Stimulated activated CD8-positive, alpha-beta memory T cell treated with anti-CD3 and anti-CD28 coated beads, Interleukin-15, amount 100 ng/mL, for 4 hours (primary cell): ENCODE measurements around the gene FKBP4.
A peak's percentile ranks its signal among the peaks of the same experiment; 100 is the strongest.

Experiments used
- DNase-seq, 2 donors: peaks; one replicate each; pipeline ENCODE4 v3.0.0-alpha.2; 2020; ENCODE audit warnings: low read depth in 2 of 2

FKBP4 gene

DNA sequence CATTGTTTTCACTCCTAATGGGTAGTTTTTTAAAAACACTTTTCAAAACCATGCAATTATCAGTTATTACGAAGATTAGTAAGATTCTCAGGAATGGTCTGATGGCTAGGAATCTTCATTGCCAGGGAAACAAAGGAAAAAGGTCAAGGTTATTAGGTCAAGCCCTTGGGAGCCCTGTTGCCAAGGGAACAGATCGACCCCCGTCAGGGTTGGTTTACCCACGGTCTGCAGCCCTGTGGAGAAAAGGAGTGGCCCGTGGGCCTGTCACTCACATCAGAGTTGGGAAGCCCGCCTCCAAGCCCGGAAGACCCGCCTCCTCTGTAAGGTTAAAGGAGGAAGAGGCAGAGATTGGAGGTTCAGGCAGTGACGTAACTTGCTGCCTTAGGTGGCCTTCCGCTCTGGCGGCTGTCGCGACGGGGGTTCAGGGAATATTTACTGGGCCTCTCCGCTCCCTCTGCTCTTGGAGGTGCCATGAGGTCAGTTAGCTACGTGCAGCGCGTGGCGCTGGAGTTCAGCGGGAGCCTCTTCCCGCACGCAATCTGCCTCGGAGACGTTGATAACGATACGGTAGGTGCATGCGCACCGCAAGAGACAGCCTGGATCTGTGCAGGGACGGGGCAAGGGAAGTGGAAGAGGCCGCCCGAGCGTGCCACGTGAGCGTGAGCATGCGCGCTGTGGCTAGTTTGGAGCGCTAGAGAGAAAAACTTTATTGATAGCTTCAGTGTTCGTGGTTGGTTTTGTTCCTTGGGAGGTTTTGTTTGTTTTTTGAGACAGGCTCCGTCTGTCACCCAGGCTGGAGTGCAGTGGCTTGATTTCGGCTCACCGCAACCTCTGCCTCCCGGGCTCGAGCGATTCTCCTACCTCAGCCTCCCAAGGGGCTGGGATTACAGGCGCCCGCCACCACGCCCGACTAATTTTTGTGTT is 17.8 kb downstream of the FKBP4 start, which contains the start of gene ITFG2:
TSS of gene ITFG2 (plus strand) at position 379 of the 924 bp plus-strand sequence. CDS start at position 472, 93 bp downstream.
- DNase-seq, result peak; percentile 88 to 97

DNA sequence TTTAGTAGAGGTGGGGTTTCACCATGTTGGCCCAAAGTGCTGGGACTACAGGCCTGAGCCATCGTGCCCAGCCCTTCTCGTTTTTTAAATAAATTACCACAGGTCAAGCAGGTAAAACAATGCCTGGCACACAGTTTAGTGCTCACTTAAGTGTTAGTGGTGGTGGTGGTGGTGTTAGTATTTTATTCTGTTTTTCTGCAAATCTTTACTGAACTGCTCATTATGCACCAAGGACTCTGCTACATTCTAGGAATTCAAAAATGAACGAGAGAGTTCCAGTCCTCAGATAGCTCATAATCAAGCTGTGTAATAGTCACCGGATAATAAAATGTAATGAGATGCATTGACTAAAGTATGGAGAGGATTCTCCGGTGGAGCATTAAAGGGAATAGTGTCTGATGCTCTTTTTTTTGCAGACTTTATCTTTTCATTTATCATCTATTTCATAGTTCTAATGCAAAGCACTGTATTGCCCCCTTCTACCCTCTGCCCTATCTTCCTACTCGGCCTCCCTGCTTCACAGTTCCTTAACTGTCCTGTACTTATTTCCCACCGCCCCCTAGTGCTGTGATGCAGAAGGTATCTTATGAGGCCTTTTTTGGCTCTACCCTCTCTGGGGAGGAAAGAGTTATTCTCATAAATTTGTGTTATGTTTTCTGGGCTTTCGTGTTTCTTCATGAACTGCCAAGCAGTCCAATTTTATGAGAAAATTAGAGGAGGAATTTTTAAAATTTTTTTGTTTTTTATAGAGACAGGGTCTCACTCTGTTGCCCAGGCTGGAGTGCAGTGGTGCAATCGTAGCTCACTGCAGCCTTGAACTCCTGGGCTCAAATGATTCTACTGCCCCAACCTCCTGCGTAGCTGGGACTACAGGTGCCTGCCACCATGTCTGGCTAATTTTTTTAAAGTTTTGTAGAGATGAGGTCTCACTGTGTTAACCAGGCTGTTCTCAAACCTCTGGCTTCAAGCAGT is 18.7 kb downstream of the FKBP4 start:
- DNase-seq, result no peak

DNA sequence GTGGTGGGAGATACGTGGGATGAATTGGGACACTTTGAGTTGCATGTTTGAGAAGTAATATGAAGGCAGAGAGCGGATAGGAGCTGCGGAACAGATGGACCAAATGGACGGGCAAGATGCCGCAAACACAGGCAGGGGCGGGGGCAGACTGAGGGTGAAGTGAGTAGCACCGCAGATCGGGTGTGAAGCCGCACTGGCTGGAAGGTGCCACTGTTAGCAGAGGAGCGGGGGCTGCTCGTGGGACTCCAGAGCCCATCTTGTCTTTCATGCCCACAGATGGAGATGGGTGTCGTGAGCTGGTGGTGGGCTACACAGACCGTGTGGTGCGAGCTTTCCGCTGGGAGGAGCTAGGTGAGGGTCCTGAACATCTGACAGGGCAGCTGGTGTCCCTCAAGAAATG is 25.0 kb downstream of the FKBP4 start:
- DNase-seq, result no peak

DNA sequence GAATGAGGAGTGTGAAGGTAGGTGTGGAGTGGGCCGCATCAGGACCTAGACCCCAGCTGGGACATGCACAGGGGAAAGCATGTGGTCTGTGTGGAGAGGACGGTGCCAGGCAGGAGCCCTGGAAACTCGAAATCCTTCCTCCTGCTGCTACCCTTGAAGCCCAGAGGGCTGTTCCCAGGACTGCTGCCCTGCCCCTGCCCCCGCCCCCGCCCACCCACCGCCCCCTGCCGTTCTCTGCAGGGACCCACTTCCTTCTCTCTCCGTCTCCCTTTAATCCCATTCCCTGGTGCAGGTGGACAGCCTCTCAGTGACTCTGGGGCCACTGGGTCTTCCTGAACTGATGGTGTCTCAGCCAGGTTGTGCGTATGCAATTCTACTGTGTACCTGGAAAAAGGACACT is 25.7 kb downstream of the FKBP4 start:
- no peak for DNase-seq

DNA sequence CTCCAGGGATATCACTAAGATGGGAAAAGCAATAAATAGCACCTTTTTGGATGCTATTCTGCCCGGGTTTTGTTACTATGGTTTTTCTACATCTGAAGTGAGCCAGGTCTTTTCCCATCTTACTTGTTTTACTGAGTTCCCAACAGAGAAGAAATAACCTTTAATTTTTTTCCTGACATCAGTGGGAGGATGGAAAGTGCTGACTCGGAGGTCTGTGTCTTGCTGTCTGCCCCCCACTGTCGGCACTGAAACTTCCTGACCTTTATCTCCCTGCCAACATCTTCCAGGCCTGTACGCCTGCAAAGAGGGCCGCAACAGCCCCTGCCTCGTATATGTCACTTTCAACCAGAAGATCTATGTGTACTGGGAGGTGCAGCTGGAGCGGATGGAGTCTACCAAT is 28.7 kb downstream of the FKBP4 start:
- DNase-seq, result no peak

DNA sequence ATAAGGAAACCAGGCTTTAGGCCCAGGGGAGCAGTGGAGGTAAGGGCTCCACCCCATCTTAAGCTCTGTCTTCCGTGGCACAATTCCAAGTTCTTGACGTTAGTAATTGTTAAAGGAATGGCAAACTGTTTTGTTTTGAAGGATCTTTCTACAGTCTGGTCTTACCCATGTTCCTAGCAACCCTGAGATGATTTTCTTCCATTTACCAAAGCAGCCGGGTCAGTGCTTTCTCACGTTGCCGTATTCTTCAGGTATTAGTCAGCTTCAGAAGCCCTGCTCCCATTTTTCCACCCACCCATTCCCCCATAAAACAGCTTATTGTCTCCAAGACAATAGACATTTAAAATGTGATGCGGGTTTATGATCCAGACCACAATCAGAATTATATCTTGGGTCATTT is 29.8 kb downstream of the FKBP4 start:
- DNase-seq, result no peak

DNA sequence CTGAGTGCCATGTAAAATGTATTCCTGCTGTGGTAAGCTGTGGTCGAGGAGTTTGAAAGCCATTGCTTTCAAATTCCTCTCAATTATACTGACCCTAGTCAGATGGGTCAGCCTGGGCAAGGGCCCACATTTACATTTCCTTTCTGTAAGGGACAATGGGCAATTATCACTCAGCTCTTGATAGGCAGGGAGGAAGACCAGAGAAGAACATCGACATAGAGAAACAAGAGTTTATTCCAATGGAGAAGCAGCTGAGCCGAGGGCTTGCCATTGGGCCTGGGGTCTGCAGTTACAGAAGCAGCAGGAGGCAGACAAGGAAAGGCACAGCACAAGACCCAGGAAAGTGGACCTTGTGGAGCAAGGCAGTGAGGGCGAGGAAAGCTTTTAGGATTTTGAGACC is 30.4 kb downstream of the FKBP4 start:
- DNase-seq, result no peak

DNA sequence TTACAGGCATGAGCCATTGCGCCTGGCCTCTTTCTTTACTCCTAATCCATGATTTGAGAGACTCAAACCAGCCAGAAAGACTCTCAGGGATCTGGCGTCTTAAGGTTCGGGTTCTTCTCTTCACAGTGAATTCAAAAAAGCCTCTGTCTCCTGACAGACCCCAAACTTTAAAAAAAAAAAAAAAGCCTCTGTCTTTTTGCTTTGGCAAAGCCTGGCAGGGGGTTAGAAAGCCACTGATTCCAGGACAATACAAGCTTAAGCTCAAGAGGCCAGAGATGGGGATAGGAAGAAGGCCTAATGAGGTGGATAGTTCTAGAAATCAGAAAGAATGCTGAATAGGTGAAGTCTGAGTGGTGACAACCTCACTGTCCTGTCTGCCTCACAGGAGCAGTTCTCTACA is 31.3 kb downstream of the FKBP4 start:
- DNase-seq, result no peak

DNA sequence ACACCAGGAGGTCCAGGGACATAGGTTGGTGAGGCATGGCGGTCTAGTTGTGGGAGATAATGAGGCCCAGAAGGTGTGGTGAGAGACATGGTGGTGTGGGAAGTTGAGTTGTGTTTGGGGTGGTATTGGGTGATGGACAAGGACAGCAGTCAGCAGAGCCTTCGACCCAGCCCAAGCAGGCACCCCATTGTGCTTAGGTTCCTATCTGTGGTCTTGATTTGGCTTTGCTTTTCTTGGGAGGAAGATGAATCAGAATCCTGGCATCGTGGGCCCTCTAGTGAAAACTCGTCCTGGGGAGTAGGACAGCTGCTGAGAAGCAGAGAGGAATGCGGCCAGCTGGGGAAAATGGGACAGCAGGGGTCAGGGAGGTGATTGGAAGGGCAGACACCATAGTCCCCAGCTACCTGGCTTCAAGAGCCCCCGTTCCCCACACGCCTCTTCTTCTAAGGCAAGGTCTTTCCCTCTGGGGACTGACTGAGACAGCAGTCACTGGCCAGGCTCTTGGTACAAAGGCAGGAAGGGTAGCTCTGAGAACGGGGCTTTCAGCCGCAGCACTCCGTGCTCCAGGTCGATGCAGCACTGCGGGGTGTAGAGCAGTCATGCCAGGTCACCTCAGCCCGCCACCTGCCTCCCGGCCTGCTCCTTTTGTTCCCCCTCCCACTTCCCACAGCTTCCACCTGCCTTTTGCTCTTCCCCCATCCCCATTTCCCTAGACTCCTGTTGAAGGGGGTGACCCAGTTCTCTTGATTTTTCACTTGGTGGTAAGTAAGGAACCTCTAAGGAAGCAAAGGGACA is 32.1 kb downstream of the FKBP4 start:
- DNase-seq, result no peak

DNA sequence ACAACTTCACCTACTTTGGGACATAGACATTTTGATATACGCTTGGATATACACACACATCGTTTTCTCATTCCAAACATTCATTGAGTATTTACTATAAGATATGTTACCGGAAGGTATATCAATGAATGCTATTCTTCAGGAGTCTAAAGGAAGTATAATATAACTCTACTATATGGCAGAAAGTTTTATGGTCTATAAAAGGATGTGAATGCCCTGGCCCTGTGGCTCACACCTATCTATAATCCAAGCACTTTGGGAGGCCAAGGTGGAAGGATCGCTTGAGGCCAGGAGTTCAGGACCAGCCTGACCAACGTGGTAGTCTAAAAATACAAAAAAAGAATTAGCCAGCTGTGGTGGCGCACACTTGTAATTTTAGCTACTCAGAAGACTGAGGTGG is 34.5 kb downstream of the FKBP4 start:
- DNase-seq, result no peak

DNA sequence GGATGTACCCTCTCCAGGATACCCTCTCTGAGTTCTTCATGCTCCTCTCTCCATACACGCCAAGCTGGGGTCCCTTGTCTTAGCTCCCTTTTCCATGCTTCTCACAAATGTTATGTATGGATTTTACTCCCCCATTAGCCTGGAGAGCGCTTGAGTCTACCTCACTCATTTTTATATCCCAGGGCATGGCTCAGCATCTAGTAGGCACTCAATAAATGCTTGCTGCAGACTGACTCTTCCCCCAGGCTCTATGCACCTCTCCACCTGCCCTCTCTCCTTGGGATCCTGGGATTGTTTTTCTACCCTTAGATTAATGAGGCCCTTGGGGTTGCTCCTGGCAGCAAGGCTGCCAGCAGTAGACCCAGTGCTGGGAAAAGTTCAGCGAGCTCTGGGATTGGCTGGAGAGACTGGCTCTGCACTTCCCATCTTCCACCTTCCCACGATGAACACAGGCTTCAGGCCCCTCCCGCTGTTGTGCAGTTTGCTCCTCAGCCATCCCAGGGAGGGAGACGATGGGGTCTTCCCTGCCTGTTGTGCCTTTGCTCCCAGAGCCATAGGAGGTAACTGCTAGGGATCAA is 37.9 kb downstream of the FKBP4 start:
- DNase-seq, result no peak

DNA sequence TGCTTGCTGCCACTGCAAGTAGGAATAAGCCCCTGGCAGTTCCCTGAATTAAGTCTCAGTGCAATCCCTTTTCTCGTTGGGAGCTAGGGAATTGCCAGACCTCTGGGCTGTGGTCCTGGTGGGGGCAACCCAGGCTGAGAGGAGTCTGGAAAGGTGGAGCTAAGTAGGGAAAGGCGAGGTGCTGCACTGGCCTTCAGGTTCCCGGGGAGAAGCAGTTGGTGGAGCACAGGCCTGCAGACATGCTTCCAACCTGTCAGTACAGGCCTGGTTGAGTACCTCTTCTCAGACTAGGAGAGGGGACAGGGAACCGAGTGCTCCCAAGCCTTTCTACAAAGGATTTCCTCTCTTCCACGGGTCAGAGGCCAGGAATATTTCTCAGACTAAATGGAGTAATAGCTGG is 38.6 kb downstream of the FKBP4 start:
- no peak for DNase-seq

DNA sequence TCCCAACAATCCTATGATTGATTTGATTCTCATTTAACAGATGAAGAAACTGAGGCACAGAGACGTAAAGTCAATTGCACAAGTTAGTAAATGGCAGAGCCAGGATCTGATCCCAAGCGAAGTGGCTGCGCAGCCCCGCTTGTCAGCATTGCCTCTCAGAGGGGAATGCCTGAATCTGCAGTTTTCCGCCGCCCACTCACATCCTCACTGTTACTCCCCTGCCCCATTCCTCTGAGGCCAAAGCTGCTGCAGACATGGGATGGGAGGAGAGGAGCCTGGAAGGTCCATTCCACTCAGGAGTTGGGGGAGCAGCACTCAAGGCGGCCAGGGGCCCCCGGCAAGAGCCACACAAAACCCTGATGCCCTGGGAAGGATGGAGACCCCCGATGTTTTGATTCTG is 39.0 kb downstream of the FKBP4 start:
- DNase-seq, result no peak

DNA sequence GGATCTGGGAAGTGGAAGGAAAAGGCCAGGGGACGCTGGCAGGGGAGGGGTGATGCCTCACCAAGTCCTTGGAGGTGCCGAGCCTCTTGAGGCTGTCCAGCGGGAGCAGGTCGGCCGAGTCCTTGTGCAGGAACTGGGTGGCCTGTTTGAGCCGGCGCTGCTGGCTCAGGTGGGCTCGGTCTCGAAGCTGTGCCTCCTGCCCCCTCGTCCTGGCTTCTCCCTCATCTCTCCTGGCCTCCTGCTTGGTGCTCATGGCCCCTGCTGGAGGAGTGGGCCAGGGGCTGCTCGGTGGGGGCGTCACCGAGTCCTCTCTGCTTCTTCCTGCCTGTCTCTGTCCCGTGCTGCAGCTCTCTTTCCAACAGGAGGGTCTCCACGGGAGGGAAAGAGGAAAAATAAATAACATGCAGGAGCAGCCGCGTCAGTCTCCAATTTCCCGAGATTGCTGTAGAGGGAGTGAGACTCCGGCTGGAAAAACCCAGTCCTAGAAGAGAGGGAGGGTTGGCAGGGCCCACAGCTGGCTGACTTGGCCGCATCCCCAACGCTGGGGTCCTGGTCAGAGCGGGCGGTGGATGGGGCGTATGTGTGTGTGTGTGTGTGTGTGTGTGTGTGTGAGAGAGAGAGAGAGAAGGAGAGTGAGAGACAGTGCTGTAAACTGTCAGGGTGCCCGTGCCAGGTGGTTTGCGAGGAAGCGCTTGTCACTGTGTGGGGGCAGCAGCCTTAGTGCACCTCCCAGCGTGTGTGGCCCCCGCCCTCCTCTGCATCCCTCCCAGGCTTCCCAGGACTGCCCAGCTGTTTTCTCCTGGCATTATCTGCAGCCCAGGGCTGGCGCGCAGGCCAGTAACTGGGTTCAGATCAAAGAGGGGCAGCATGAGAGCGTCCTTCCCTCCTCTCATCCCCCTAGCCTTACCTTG is 40.1 kb downstream of the FKBP4 start, which contains the start of gene NRIP2:
TSS of gene NRIP2 (minus strand) at position 455 of the 911 bp plus-strand sequence. CDS start at position 403, 52 bp downstream.
- no peak for DNase-seq

DNA sequence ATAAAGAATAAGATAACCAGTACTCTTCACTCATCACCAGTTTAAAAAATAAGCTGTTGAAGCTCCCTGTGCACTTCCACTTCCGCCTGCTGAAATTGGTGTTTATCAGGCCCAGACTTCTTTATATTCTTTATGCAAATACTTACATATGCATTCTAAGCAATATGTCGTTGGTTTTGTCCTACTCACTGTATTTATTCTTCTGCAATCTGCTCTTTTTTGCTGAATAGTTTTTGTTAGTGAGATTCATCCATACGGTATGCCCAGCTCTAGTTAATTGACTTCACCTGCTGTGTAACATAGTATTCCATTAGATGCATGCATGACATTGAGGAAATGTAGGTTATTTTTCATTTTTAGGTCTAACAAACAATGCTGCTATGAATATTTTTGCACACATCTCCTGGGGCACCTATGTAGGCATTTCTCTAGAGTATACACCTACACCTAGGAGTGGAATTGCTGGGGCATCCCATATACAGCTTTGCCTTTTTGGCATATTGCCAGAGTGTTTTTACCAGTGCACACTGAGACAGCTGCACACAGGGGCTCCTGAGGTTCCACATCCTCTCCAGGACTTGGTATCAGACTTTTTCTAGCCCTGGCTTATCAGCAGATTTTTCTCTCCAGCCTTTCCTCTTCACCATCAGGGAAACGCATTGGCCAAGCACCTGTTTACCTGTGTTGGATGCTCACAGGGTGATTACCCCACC is 41.1 kb downstream of the FKBP4 start:
- no peak for DNase-seq

DNA sequence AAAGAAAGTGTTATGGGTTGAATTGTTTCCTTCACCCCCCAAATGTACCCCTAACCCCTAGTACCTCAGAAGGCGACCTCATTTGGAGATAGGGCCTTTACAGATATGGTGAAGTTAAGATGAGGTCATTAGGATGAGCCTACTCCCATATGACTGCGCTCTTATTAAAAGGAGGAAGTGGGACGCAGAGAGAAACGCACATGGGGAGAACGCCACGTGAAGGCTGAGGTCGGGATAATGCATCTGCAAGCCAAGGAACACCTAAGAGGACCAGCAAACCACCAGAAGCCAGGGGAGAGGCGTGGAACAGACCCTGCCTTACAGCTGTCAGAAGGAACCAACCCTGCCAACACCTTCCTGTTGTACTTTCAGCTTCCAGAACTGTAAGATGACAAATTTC is 41.8 kb downstream of the FKBP4 start:
- no peak for DNase-seq

DNA sequence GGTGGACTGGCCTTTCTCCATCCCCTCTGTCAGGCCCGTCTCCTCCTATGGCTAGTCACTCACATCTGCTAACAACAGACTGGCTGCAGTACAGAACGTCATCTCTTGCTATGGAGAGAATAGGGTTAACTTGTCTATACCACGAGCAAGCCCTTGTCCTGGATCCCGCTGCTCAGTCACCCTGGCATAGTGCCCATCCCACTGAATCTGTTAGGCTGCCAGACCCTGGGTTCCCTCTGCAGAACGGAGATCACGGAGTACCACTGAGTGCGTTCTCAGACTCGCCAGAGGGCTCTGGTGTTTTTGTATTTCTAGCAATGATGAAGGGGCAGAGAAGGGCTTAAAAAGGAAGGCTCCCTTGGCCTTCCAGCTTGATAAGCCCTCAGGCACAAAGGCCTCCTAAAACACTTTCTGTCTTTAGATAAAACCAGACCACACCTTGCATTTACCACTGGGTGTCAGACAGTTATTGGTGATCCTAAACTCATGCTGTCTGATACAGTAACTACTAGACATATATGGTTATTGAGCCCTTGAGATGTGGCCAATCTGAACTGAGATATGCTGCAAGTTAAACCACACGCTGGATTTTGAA is 46.4 kb downstream of the FKBP4 start:
- DNase-seq, result no peak

DNA sequence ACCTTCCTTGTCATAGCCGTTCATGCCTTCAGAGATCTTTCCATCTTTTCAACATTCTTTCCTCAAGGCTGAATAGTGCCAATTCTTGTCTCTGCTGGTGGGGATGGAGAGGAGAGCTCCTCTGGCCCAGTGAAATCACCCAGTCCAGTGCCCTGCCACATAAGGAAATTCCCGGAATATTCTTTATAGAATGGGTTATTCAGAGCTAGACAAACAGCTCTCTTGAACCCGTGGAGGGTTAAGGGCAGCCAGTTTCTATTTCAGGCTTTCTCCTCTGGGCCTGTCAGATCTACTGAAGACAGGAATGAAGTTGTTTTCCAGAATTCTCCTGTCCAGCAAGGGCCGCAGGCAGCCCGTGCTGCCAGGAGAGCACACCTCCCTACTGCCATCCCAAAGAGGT is 48.2 kb downstream of the FKBP4 start:
- DNase-seq, result no peak

DNA sequence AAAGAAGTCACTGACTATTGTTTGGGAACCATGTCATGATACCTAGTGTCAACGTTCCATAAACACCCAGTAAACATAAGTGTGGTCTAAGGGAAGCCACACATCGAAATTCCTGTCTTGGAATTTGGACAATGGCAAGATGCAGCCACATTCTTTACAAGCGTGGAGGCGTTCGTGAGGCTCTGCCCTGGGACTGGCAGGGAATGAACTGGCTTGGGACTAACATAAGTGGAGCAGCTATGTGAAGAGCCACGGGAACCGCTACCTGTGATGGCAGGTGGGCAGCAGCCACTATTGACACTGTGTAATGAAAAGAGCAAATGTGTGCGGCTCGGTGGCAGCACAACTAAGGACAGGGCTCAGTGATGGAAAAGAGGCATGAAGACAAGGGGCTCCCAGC is 50.0 kb downstream of the FKBP4 start:
- DNase-seq, result no peak
